GM19395 (cell line): ENCODE data around the gene GRM1.

Experiments
- ATAC-seq: cut with Tn5 transposase; IDR thresholded peaks from one replicate; pipeline ENCODE4 v1.9.1; 2021; ENCODE audit warnings: mild to moderate bottlenecking, moderate library complexity; ENCODE audit not compliant: unreplicated experiment

Gene GRM1

DNA sequence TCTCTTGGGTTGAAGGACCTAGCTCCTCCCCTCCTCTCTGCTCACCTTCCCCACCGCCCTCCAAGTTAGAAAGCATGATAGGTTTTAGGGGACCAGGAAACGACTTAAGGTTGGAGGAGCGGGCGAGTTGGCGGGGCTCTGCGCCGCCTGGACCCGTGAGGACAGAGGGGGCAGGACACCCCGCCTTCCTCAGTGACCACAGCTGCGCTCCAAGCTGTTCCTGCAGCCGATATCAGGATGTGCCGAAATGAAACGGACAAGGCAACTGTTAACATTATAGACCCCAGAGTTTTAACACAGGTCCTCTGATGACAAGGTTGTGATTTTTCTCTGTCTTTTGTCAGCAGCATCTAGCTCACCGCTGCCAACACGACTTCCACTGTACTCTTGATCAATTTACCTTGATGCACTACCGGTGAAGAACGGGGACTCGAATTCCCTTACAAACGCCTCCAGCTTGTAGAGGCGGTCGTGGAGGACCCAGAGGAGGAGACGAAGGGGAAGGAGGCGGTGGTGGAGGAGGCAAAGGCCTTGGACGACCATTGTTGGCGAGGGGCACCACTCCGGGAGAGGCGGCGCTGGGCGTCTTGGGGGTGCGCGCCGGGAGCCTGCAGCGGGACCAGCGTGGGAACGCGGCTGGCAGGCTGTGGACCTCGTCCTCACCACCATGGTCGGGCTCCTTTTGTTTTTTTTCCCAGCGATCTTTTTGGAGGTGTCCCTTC lies at the start of gene GRM1:
TSS of gene GRM1 (plus strand) at position 212 of the 722 bp plus-strand sequence. CDS start at position 668, 456 bp downstream.
- no peak for ATAC-seq

DNA sequence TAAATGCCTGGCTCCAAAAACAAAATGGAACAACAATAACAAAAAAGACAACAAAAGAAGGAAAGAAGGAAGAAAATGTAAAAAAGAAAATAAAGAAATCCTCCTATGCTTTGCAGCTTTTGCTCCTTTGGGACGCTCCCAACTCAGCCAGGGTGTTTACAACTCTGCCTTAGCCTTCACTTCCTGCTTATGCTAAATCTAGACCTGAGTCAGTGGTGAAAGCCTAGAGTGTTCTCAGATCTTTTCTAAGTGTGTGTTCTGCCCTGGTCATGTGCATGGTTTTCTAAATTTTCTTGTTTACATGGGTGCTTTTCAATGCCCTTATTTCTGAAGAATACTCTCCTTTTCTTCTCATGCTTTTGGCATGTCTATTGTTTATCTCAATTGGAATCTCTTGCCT lies 19.5 kb upstream of the GRM1 start:
- no peak for ATAC-seq

DNA sequence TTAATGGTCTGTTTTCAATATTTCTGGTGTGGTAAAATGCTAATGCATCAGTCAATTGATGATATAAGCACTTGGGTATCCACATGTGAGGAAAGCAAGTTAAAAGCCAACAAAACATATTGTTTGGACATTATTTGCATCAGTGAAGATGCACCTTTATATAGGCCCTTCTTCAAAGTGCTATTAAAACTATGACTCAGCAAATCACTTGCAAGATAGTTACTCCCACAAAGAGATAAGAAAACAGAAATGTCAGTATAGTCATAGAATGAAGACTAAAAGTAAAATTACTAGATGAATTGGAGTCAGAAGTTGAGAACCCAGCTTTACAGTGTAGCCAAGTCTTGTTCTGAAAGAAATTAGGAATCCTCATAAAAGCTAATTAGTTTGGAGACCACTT lies 14.6 kb upstream of the GRM1 start:
- ATAC-seq: no peak

GRCh38 chr6:146017672-146018071 lies 11.2 kb upstream of the GRM1 start:
- no peak for ATAC-seq

DNA sequence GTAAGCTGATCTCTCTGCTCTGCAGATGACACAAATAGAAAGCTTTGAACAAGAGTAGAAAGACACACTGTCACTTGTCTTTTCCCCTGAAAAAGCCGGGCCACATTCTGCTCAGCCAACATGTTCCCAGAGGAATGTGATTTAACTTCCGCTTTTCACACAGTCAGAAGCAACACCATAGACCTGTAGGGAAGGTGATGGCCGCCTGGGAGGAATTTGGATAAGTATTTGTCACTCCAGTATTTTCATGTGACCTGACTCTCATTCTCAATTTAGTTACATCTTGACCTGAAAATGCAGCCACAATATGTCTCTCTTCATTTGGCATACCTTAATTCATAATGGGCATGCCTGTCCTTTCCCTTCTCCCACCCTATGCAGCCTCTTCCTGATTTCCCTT lies 2.0 kb upstream of the GRM1 start:
- no peak for ATAC-seq

DNA sequence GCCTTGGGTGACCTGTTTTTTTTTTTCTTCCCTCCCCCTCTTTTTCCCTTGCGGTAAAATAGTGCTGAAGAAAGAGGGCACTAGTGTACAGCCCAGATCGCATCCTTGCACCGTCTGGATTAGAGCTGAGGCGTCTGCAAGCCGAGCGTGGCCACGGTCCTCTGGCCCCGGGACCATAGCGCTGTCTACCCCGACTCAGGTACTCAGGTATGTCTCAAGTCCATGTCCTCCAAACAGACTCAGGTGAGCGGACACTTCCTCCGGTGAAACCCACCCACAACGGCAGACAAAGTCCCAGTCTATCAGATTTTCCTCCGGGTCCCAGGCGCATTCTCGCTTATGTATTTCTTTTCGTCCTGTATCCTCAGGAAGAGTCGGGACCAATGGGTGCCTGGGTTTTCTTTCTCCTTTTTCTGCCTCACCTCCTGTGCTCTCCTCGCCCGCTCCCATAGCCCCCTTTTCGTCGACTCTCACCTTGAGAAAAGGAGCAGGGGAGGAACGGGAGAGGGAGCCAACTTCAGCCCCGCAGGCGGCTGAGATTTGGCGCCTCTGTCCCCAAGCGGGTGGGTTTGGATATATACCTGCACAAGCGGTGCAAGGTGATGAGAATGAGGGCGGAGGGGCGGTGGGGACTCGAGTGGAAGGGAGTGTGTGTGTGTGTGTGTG lies 1.1 kb upstream of the GRM1 start:
- ATAC-seq: peak; percentile 9

DNA sequence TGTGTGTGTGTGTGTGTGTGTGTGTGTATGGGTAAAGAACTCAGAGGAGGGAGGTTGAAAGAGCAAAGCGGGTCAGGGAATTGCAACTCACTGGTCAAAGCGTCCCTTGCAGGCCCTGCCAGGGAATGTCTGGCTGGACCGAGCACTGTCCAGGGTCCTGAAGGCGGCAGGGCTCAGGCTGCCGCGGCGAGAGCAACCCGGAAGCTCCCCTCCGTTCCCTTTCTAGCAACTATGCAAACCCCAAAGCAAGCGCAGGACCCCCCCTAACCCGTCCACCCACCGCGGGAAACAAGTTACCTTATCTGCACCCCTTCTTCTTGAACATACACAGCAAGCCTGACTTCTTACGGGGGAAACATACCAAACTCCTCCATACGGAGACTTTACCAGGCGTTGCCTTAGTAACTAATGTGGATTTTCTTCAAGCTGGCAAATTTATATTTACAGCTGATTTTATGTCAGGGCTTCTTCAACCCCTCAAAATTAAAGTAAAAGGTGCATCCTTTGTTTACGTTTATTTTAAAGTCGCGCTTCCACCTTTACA lies 538 bp upstream of the GRM1 start:
- peak; percentile 71 for ATAC-seq

GRCh38 chr6:146029573-146030184 lies 817 bp downstream of the GRM1 start:
- ATAC-seq: no peak

GRCh38 chr6:146032387-146032786 lies 3.5 kb downstream of the GRM1 start:
- ATAC-seq: no peak

GRCh38 chr6:146040360-146040759 lies 11.5 kb downstream of the GRM1 start:
- ATAC-seq: no peak

GRCh38 chr6:146041282-146041681 lies 12.4 kb downstream of the GRM1 start:
- ATAC-seq: no peak

DNA sequence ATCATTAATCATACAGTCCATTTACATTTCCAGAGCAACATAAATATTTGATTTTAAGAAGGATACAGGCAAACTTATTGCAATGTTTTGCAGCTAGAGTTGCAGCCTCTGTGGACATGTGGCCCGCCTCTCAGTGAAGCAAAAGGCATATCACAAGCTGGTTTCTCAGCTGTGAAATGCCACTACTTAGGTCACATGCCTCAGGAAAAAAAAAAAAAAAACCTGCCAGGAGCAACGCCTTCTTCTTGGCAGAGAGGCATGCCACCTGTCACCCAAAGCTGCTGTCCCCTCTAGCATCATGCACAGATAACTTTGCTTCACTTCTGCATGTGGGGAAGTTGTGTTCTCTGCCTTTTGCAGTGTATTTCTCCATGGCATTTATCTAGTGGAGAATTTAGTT lies 18.5 kb downstream of the GRM1 start:
- ATAC-seq: no peak

- ATAC-seq: no peak
Measured at GRCh38 chr6:146050168-146050567, 21.3 kb downstream of the GRM1 start.

DNA sequence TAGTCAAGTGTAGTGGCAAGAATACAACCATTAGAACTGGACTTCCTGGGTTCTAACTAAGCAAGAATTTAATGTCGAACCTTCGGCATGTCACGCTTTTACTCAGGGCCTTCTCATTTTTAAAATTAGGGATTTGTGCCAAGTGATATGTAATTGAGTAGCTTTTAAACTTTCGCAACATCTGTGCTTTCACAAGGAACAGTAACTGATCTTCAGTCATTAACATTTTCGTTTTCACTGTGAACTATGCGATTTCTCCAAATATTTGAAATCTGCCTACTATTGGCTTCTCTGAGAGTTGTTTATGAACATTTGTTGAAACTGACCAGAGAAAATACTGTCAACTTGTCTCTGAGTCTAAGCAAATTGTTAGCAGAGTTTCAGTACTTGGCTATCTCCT lies 27.6 kb downstream of the GRM1 start:
- ATAC-seq: no peak

DNA sequence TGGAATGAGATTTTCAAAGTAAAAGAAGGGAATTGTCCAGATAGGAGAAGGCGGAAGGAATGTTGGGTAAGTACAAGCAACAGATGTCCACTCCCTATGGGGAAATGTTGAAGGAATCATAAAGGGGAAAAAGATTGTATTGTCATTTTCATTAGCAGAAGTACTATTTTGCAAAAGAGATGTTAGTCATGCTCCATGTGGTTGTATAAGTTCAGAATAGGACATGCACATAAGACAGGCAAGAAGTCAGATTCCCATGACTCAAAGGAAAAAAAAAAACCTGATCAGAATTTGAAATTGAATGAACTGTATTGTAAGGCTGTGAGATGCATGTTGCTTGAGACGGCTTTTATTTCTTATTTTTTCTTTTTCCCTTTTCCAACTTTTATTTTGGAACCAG lies 36.8 kb downstream of the GRM1 start:
- no peak for ATAC-seq

- ATAC-seq: no peak
Measured at GRCh38 chr6:146066506-146066905, 37.6 kb downstream of the GRM1 start.

DNA sequence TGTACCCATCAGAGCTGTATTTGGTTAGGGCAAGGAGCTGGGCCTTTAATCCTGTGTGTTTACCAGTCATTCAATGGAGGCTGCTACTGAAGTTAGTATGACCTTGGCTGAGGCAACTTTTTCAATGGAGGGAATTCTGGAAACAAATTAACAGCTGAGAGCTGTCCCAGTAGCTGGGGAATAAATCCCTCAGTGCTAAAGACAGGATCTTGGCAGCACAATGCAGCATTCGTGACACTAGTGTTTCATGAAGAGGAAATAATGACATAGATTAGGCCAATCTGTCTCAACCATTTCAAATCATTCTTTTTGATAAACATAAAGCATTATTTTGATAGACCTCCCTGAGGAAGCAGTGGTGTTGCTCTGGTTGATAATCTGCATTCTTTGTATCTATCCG lies 42.9 kb downstream of the GRM1 start:
- no peak for ATAC-seq

- ATAC-seq: no peak
Measured at GRCh38 chr6:146077992-146078391, 49.1 kb downstream of the GRM1 start.

- no peak for ATAC-seq
Measured at GRCh38 chr6:146087386-146087785, 58.5 kb downstream of the GRM1 start.

DNA sequence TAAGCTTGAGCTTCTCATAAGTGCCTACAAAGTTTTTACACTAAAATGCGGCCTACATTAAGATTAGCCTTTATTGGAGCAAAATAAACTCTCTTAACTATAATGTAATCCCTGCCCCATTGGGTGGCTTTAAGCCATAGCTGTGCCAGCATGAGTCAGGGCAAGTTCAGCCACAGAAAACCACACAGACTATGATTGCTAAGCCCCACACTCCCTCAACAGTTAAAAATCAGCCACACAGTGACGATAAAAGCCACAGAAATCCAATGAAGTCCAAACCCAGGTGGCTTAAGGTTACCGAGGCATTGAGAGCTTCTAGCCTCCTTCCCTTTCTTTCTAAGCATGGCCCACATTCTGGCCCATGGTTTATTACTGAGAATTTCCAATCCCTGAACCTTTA lies 61.6 kb downstream of the GRM1 start:
- no peak for ATAC-seq

GRCh38 chr6:146092961-146093686 lies 64.3 kb downstream of the GRM1 start:
- no peak for ATAC-seq
